A673 (cell line): Measurements from ENCODE around the gene AADACL2. TPM values are rescaled to one million over a fixed set of nuclear protein-coding genes. Genes with fewer than 3 reads are reported as not detected.

Source experiments
- BruUV-seq: library from RNA; stranded (reverse); fragments of 400-500 nt; replicated peaks from 2 replicates; lab custom pipeline; 2021; lab: Mats Ljungman, UMichigan
- CTCF ChIA-PET: fragments of 300-600 bp; sonication (Branson Sonifier 250); formaldehyde crosslinking; loops from one replicate; lab custom pipeline; 2022; ENCODE audit warnings: antibody characterized with exemption; lab: Charles Lee
- POLR2A ChIA-PET: fragments of 300-600 bp; sonication (Branson Sonifier 250); formaldehyde crosslinking; loops from one replicate; lab custom pipeline; 2022; ENCODE audit warnings: antibody characterized with exemption; ENCODE audit not compliant: low non-redundant PET; lab: Charles Lee
- DNase-seq: peaks from one replicate; pipeline ENCODE4 v3.0.0-alpha.2; 2015; ENCODE audit warnings: low spot score
- H3K27ac ChIP-seq: fragments of 200-600 bp; sonication (generic); 2 replicates; pipeline ENCODE4 v1.5.1; 2016; ENCODE audit warnings: mixed run types, low read depth, mild to moderate bottlenecking, mixed read lengths, antibody characterized with exemption, low read length; ENCODE audit not compliant: poor library complexity, severe bottlenecking
- H3K27me3 ChIP-seq: fragments of 200-600 bp; sonication (generic); replicated peaks from 2 replicates; pipeline ENCODE4 v1.6.1; 2017; ENCODE audit warnings: mixed run types, low read depth, mild to moderate bottlenecking, mixed read lengths, antibody characterized with exemption, low read length; ENCODE audit not compliant: insufficient read depth, poor library complexity
- H3K36me3 ChIP-seq: fragments of 200-600 bp; sonication (generic); 2 replicates; pipeline ENCODE4 v1.6.1; 2016; ENCODE audit warnings: mixed run types, mild to moderate bottlenecking, mixed read lengths, antibody characterized with exemption, low read length; ENCODE audit not compliant: insufficient read depth, poor library complexity, severe bottlenecking
- H3K4me1 ChIP-seq: fragments of 200-600 bp; sonication (generic); 2 replicates; pipeline ENCODE4 v1.6.1; 2017; ENCODE audit warnings: mixed run types, mild to moderate bottlenecking, mixed read lengths, antibody characterized with exemption, low read length; ENCODE audit not compliant: insufficient read depth, poor library complexity, severe bottlenecking
- H3K4me3 ChIP-seq: fragments of 200-600 bp; sonication (generic); 2 replicates; pipeline ENCODE4 v1.5.1; 2016; ENCODE audit warnings: low read depth, mixed run types, mild to moderate bottlenecking, mixed read lengths, low read length; ENCODE audit not compliant: poor library complexity, severe bottlenecking
- H3K9me3 ChIP-seq: fragments of 200-600 bp; sonication (generic); 2 replicates; pipeline ENCODE4 v1.6.1; 2016; ENCODE audit warnings: mixed run types, low read depth, mild to moderate bottlenecking, mixed read lengths, antibody characterized with exemption, low read length; ENCODE audit not compliant: poor library complexity, severe bottlenecking
- CTCF ChIP-seq: fragments of 300-800, 200-600 bp; sonication (generic); conservative IDR thresholded peaks from 2 replicates; pipeline ENCODE4 v1.5.1; 2017; ENCODE audit warnings: low read depth, mild to moderate bottlenecking, antibody characterized with exemption, low read length, moderate library complexity, mixed read lengths
- EZH2 ChIP-seq: fragments of 200-600 bp; sonication (generic); IDR thresholded peaks from 2 replicates; pipeline ENCODE4 v1.6.1; 2017; ENCODE audit warnings: borderline replicate concordance, low read depth, mild to moderate bottlenecking, mixed read lengths, antibody characterized with exemption, low read length; ENCODE audit not compliant: poor library complexity, severe bottlenecking
- intact Hi-C: fragments of 100-400 bp; cut with micrococcal nuclease; formaldehyde crosslinking; loops from one replicate; pipeline ENCODE4 v1.10.0; 2022; ENCODE audit not compliant: unreplicated experiment
- total RNA-seq: library from RNA; stranded (reverse); gene quantifications from 2 replicates; pipeline ENCODE4 v1.2.3, GENCODE V29; 2021

AADACL2 gene
- total RNA-seq, 1 experiment from 2014 or later, result not detected

GRCh38 chr3:151798466-151798865, 64.7 kb downstream of the AADACL2 start:
- Histone ChIP-seq H3K4me3 (no peak overlapping the region), H3K36me3 (no peaks in the 10 kb centered on the region), H3K9me3 (no peaks in the 10 kb centered on the region), H3K27me3 (no peaks in the 10 kb centered on the region), H3K27ac (no peak overlapping the region), H3K4me1 (peaks cover 7% of the 10 kb centered on the region)
- no TSS peak for BruUV-seq
- TF ChIP-seq CTCF, result no peak
- TF ChIP-seq EZH2, result no peak
- intact Hi-C loops, result no loop called here
- DNase-seq, result no peak
- ChIA-PET CTCF (no interaction called here), POLR2A (no interaction called here)

- POLR2A ChIA-PET, result interaction anchor here (1.0 kb wide), 1 partner anchor 27 kb away, joined by 3 read pairs; no protein-coding TSS in a partner anchor
- TF ChIP-seq EZH2 (no peak), CTCF (no peak)
- H3K27ac ChIP-seq, result no peak overlapping the region
- intact Hi-C loops, result no loop called here
- CTCF ChIA-PET, result no interaction called here
- no peaks in the 10 kb centered on the region for H3K36me3 ChIP-seq
- no TSS peak for BruUV-seq
- H3K4me1 ChIP-seq, result peaks cover 7% of the 10 kb centered on the region
- H3K9me3 ChIP-seq, result no peaks in the 10 kb centered on the region
- no peaks in the 10 kb centered on the region for H3K27me3 ChIP-seq
- DNase-seq, result peak; percentile 26
- H3K4me3 ChIP-seq, result no peak overlapping the region
Observed at GRCh38 chr3:151800431-151800830, 66.7 kb downstream of the AADACL2 start.

- TF ChIP-seq EZH2, result no peak
- TF ChIP-seq CTCF, result no peak
- BruUV-seq, result no TSS peak
- intact Hi-C loops, result no loop called here
- CTCF ChIA-PET, result no interaction called here
- H3K9me3 ChIP-seq, result peaks cover 8% of the 10 kb centered on the region
- no peak overlapping the region for H3K4me3 ChIP-seq
- H3K27ac ChIP-seq, result no peak overlapping the region
- DNase-seq, result no peak
- no peaks in the 10 kb centered on the region for H3K36me3 ChIP-seq
- POLR2A ChIA-PET, result no interaction called here
- peaks cover 7% of the 10 kb centered on the region for H3K4me1 ChIP-seq
- H3K27me3 ChIP-seq, result no peaks in the 10 kb centered on the region
Observed at GRCh38 chr3:151804267-151804666, 70.5 kb downstream of the AADACL2 start.
